GM12878 (cell line): ENCODE results near the gene DLEC1. TPM values are rescaled to one million over a fixed set of nuclear protein-coding genes. Genes with fewer than 3 reads are reported as not detected.

Experiments
- NFXL1 ChIP-seq: fragments of 450-650 bp; IDR thresholded peaks from 2 replicates; pipeline ENCODE4 v1.6.1; 2017; ENCODE audit warnings: antibody characterized with exemption, mild to moderate bottlenecking, borderline replicate concordance
- RAD51 ChIP-seq: fragments of 450-650 bp; IDR thresholded peaks from 2 replicates; pipeline ENCODE4 v1.6.1; 2016; ENCODE audit warnings: moderate library complexity, mild to moderate bottlenecking, inconsistent platforms
- ZNF24 ChIP-seq: fragments of 450-650 bp; IDR thresholded peaks from 2 replicates; pipeline ENCODE4 v1.6.1; 2017; ENCODE audit warnings: antibody characterized with exemption, mild to moderate bottlenecking
- polyA plus RNA-seq, 11 experiments: library from polyadenylated mRNA; depleted of rRNA in 4 of 11; unstranded in 6 of 11; stranded (reverse) in 5 of 11; fragments of >200 nt; fragmentation: Nextera tagmentation in 4 of 11; fragmentation: Illumina TruSeq in 1 of 11; extraction: Ambion mirVana in 4 of 11; extraction: Trizol in 1 of 11; gene quantifications; 1 replicate in 1 of 11; 2 replicates in 10 of 11; pipeline versions ENCODE4 v1.2.1 to v1.2.3, GENCODE V29; 2011 to 2016; ENCODE audit warnings: inconsistent platforms in 2 of 11, missing spikeins in 2 of 11, low read depth in 1 of 11
- total RNA-seq, 4 experiments: library from RNA; depleted of rRNA in 3 of 4; stranded (reverse); fragments of >200 nt in 3 of 4; fragmentation: Illumina TruSeq in 1 of 4; extraction: Trizol in 1 of 4; gene quantifications; 2 replicates each; pipeline versions ENCODE4 v1.2.1 to v1.2.3, GENCODE V29; 2013 to 2021
- TF ChIP-seq, protein P1 (sequence below): fragments of 450-650 bp; IDR thresholded peaks from 2 replicates; pipeline ENCODE4 v1.6.1; 2018; ENCODE audit warnings: mild to moderate bottlenecking, low read depth, moderate library complexity; ENCODE audit not compliant: partially characterized antibody
- TF ChIP-seq, protein P2 (sequence below): fragments of 450-650 bp; IDR thresholded peaks from 2 replicates; pipeline ENCODE4 v1.6.1; 2017; ENCODE audit warnings: mild to moderate bottlenecking, moderate library complexity

The DLEC1 gene
- total and polyA plus RNA-seq, 10 of the 15 experiments (the other 5 are each of a cell fraction or from before 2014, with no cell fraction given) = 0.03 to 0.29 (median 0.07) TPM; not detected in 3

DNA sequence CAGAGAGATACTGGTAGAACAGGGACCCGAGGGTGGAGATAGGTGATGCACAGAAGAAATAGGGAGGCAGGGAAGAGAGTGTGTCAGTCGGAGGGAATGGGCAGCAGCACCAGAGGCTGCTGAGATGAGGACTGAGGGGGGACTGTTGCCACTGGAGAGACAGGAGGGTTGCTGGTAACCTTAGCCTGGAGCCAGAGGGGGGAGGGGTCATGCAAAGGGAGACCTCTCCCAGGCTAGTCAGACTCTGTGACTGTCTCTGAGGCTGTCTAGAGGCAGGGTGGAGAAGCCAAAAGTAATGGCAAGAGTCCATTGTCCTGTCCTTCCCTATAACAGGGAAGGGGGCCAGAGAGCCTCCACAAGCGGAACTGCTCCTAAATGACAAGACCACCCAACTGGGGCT is 2.1 kb upstream of the DLEC1 start (continued):
- TF ChIP-seq, protein P1, sequence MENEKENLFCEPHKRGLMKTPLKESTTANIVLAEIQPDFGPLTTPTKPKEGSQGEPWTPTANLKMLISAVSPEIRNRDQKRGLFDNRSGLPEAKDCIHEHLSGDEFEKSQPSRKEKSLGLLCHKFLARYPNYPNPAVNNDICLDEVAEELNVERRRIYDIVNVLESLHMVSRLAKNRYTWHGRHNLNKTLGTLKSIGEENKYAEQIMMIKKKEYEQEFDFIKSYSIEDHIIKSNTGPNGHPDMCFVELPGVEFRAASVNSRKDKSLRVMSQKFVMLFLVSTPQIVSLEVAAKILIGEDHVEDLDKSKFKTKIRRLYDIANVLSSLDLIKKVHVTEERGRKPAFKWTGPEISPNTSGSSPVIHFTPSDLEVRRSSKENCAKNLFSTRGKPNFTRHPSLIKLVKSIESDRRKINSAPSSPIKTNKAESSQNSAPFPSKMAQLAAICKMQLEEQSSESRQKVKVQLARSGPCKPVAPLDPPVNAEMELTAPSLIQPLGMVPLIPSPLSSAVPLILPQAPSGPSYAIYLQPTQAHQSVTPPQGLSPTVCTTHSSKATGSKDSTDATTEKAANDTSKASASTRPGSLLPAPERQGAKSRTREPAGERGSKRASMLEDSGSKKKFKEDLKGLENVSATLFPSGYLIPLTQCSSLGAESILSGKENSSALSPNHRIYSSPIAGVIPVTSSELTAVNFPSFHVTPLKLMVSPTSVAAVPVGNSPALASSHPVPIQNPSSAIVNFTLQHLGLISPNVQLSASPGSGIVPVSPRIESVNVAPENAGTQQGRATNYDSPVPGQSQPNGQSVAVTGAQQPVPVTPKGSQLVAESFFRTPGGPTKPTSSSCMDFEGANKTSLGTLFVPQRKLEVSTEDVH = no peak
- TF ChIP-seq, protein P2, sequence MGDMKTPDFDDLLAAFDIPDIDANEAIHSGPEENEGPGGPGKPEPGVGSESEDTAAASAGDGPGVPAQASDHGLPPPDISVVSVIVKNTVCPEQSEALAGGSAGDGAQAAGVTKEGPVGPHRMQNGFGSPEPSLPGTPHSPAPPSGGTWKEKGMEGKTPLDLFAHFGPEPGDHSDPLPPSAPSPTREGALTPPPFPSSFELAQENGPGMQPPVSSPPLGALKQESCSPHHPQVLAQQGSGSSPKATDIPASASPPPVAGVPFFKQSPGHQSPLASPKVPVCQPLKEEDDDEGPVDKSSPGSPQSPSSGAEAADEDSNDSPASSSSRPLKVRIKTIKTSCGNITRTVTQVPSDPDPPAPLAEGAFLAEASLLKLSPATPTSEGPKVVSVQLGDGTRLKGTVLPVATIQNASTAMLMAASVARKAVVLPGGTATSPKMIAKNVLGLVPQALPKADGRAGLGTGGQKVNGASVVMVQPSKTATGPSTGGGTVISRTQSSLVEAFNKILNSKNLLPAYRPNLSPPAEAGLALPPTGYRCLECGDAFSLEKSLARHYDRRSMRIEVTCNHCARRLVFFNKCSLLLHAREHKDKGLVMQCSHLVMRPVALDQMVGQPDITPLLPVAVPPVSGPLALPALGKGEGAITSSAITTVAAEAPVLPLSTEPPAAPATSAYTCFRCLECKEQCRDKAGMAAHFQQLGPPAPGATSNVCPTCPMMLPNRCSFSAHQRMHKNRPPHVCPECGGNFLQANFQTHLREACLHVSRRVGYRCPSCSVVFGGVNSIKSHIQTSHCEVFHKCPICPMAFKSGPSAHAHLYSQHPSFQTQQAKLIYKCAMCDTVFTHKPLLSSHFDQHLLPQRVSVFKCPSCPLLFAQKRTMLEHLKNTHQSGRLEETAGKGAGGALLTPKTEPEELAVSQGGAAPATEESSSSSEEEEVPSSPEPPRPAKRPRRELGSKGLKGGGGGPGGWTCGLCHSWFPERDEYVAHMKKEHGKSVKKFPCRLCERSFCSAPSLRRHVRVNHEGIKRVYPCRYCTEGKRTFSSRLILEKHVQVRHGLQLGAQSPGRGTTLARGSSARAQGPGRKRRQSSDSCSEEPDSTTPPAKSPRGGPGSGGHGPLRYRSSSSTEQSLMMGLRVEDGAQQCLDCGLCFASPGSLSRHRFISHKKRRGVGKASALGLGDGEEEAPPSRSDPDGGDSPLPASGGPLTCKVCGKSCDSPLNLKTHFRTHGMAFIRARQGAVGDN = no peak
- TF ChIP-seq ZNF24 (no peak), NFXL1 (no peak), RAD51 (no peak)
- TF ChIP-seq, all 136 proteins: peak for 0
